HG03354 (cell line): Measurements from ENCODE around the gene MVP.
A peak's percentile ranks its signal among the peaks of the same experiment; 100 is the strongest.
"Not testable (repeated sequence)": the region's sequence is repeated elsewhere in the genome, so short reads cannot be mapped to it uniquely, and the experiment has no call there.

Experiments used
- ATAC-seq: cut with Tn5 transposase; IDR thresholded peaks from one replicate; pipeline ENCODE4 v1.9.1; 2021; ENCODE audit warnings: mild to moderate bottlenecking; ENCODE audit not compliant: unreplicated experiment, poor library complexity, severe bottlenecking

MVP gene

DNA sequence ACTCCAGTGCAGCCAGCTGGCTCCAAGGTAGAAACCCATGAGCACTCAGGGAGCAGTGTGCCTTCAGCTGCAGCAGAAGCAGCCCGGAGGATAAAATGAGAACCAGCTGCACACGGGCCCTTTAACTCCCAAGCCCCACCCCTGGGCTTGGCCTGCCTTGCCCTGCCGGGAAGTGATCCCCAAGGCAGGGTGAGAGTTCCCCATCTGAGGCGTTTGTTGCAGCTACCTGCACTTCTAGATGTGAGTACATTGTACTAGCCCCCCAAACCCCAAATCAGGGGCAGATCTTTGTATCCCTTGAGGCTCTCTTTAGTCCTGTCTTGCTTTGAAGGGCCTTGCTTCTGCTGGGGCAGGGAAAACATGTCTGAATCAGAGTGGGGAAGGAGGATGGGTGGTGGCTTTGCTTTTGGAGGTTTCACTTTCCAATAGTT is at the start of gene MVP:
TSS of gene MVP (plus strand) at position 192 of the 431 bp plus-strand sequence. CDS start 10,088 bp downstream, outside the sequence.
- peak; percentile 22 for ATAC-seq

- ATAC-seq, result not testable (repeated sequence)
These were observed 47.9 kb upstream of the MVP start for GRCh38 chr16:29772330-29772729.

DNA sequence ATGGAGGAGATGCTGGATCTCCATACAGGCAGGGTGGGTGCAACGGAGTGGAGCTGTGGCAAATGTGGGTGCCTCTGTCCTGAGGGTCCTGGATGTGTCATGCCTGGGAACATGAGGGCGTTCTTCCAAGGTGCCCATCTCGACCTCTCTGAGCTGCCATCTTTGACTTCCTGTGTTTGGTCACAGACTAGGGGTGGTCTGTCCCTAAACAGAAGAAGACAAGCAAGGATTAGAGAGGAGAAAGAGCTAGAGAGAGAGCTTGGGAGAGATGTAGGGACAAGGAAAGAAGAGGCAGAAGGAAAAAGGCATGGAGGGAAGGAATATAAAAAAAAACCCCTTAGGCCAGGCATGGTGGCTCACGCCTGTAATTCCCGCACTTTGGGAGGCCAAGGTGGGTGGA is 45.5 kb upstream of the MVP start:
- no peak for ATAC-seq

DNA sequence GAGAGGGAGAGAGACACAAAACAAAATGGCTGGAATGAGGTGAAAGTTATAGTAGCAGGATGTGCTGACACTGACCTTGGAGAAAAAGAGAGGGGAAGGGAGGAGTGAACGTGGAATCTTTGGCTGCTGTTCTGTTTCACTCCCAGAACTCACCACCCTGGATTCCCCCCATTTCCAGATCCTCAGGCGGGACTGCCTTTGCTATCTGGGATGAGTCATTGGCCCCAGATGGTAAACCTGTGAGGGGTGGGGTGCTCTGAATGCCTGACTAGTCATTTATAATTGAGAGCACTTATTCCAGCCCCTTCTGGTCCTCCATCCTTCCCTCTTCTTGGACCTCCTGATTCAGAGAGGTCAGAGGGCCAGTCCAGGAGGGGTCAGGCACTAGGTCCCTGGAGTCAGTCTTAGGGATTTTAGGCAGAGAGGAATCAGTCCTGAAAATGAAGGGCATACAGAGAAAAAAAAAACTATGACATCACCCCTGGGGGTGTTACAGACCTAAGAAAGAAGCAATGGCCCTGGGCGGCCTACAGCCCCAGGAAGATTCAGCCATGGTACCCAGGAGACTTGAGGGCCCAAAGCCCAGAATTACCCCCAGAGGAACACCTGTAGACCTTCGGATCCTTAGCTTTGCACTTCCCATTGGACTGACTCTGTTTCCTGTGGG is 44.4 kb upstream of the MVP start:
- no peak for ATAC-seq

DNA sequence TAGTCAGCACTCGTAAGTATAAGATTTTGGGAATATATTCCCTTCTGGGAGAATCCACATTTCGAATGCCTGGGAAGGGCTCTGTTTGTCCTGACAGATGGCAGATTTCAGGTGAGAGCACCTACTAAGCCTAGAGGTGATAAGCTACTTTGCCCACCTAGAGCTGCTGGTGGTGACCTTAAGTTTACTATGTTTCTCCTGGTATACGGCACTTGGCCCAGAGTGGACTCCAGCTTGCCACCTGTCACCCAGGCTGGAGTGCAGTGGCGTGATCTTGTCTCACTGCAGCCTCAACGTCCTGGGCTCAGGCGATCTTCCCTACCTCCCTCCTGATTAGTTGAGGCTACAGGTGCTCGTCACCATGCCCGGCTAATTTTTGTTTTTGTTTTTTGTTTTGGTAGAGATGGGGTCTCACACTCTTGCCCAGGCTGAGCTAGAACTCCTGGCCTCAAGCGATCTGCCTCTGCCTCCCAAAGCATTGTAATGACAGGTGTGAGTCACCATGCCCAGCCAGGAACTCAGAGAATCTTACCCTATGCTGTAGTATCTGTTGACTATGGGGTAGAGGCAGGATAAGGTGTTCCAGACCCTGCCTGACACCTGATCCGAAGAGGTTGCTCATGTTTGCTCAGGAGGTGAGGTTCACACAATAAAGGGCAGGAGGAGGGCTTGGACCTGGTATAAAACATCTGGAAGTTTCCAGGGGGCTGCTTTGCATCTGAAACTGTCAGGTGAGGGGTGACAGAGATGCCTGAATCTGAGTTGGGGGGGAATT is 42.5 kb upstream of the MVP start, which contains the start of gene ZG16:
TSS of gene ZG16 (plus strand) at position 681 of the 775 bp plus-strand sequence. CDS start 1,011 bp downstream, outside the sequence.
- no peak for ATAC-seq

- ATAC-seq, result no peak
These were observed 40.8 kb upstream of the MVP start for GRCh38 chr16:29779474-29779873.

- not testable (repeated sequence) for ATAC-seq
These were observed 36.9 kb upstream of the MVP start for GRCh38 chr16:29783094-29783953.

- ATAC-seq, result no peak
These were observed 36.1 kb upstream of the MVP start for GRCh38 chr16:29784157-29784556.

DNA sequence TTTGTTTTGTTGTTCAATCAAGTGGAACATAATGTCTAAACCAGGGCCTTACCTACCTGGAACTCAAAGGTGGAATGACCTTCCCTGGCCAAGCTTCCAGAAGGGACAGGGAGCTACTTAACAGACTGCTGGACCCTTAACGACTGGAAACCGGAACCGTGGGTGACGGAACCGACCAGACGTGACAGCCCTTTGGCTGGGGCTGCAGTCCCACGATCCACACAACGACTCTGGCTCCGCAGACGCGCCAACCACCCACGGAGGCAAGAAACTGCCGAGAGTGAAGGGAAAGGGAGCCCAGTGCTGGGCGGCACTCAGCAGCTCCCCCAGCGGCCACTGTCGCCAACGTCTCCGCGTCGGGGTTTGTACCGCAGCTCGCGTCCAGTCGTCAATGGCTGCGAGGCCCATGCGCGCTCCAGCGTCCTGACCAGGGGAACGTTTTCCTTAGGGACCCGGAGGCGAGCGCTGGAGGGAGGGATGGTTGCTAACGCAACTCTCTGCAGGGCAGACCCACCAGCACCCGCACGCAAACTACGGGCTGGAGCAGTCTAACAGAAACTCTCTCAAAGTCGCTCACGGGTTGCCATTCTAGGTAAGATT is 35.3 kb upstream of the MVP start:
- ATAC-seq, result no peak

DNA sequence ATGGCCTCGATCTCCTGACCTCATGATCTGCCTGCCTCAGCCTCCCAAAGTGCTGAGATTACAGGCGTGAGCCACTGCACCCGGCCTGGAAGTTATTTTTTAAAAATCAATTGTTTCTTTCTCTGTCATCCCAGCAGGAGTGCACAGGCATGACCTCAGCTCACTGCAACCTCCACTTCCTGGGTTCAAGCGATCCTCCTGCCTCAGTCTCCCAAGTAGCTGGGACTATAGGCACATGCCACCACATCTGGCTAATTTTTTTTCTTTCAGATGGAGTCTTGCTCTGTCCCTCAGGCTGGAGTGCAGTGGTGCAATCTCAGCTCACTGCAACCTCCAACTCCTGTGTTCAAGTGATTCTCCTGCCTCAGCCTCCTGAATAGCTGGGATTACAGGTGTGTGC is 33.1 kb upstream of the MVP start:
- not testable (repeated sequence) for ATAC-seq

- no peak for ATAC-seq
These were observed 30.5 kb upstream of the MVP start for GRCh38 chr16:29789775-29790182.

- peak; percentile 93 for ATAC-seq
These were observed 29.9 kb upstream of the MVP start, which contains the start of gene KIF22 for GRCh38 chr16:29790183-29790948. Gene KIF22, plus strand, starts transcription at chr16:29790751. Its CDS starts 9 bp downstream, at chr16:29790760.

- peak; percentile 10 for ATAC-seq
These were observed 29.1 kb upstream of the MVP start for GRCh38 chr16:29790949-29791844.

DNA sequence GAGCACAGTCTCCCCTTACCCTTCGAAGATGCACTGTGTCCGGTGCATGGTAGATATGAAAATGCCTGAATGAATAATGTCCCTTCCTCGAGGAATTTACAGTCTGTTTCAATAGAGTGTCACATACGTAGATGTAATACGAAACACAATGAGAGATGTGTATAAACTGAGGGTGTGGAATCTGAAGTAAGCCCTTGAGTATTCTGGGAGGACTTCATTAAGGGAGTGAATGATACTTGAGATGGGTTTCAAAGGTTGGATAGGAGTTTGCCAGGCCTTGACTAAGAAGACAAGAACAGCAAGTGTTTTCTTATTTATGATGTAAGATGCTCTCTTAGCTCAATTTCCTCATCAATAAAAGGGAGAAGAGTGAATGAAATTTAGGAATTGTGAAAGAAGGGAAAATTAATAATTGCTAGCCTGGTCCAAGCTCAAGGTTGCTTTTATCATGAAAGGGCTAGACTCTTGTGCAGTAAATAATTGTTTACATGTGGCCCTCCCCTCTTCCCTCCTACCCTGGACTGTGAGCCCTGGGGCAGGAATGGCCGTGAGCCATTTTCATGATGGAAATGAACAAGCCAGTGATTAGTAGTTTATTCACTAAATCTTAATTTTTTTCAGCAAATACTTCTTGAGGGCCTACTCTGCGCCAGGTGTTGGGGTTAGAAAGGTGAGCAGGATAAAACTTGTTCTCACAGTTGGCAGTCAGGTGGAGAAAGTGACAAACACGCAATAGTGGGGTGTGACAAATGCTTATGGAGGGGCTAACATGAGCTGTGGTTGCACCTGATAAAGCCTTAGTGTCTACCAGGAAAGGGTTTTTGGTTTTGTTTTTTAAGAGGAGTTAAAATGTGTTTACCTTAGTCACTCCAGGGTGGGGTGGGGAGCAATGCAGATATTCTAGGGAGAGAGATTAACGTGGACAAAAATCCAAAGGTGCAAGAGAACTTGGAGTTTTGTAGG is 28.1 kb upstream of the MVP start:
- ATAC-seq, result no peak

DNA sequence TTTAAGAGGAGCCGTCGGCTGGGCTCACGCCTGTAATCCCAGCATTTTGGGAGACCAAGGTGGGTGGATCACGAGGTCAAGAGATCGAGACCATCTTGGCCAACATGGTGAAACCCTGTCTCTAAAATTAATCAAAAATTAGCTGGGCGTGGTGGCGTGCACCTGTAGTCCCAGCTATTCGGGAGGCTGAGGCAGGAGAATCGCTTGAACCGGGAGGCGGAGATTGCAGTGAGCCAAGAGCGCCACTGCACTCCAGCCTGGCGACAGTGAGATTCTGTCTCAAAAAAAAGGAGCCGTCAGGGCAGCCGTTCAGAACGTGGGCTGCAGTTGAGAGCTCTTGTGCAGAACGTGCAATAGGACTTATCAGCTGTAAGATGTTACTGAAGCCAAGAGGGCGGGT is 27.1 kb upstream of the MVP start:
- not testable (repeated sequence) for ATAC-seq

DNA sequence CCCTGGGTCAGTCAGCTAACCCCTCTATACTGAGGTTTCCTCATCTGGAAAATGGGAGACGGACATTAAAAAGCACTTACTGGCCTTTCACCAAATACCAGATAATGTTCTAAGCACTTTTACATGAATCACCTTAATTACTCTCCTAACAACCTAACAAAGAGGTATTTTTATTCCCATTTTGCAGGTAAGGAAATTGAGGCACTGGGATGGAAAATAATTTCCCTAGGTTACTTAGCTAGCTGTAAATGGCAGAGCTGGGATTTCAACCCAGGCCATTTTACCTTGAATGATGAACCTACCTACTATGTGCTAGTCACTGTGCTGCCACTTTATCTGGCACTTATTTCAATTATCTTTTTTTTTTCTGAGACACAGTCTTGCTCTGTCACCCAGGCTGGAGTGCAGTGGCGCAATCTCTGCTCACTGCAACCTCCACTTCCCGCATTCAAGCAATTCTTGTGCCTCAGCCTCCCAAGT is 26.0 kb upstream of the MVP start:
- ATAC-seq, result no peak
